HEK293 (cell line): Measurements from ENCODE around the gene NOP9.

Experiments used
- CTCF ChIA-PET: fragments of 350-600 bp; formaldehyde crosslinking; extraction: SDS; loops from one replicate; lab custom pipeline; 2021; ENCODE audit warnings: antibody characterized with exemption; lab: Yijun Ruan, JAX
- POLR2A ChIA-PET: fragments of 300-600 bp; formaldehyde crosslinking; extraction: SDS; loops from one replicate; lab custom pipeline; 2020; ENCODE audit warnings: antibody characterized with exemption, inconsistent platforms; lab: Yijun Ruan, JAX
- H3K27ac ChIP-seq: fragments of 200-500 bp; sonication (Bioruptor generic); 2 replicates; pipeline ENCODE4 v1.5.1; 2014; ENCODE audit warnings: low read depth, low read length, control low read depth, inconsistent platforms; ENCODE audit errors: extremely low read depth
- H3K36me3 ChIP-seq, 2 experiments: fragments of 200-500 bp in 1 of 2; sonication (Bioruptor generic) in 1 of 2; 1 replicate in 1 of 2; 2 replicates in 1 of 2; pipeline ENCODE4 v1.5.1; 2014 to 2017; ENCODE audit warnings: inconsistent platforms in 2 of 2, low read length in 2 of 2; ENCODE audit not compliant: control insufficient read depth in 2 of 2, insufficient read depth in 1 of 2
- H3K4me1 ChIP-seq: fragments of 200-500 bp; sonication (Bioruptor generic); 2 replicates; pipeline ENCODE4 v1.5.1; 2014; ENCODE audit warnings: mild to moderate bottlenecking, low read length, inconsistent platforms; ENCODE audit not compliant: control insufficient read depth, insufficient read depth
- H3K4me3 ChIP-seq: 2 replicates; pipeline ENCODE4 v1.5.1; 2011; ENCODE audit warnings: low read depth, mild to moderate bottlenecking, control low read depth, low read length, moderate library complexity
- H3K9me3 ChIP-seq: fragments of 200-500 bp; sonication (Bioruptor generic); 2 replicates; pipeline ENCODE4 v1.5.1; 2014; ENCODE audit warnings: low read depth, low read length, inconsistent platforms; ENCODE audit not compliant: control insufficient read depth, insufficient read depth
- GLI2 ChIP-seq: fragments of 450-650 bp; formaldehyde crosslinking; IDR thresholded peaks from 2 replicates; pipeline ENCODE4; 2017; ENCODE audit warnings: missing biosample characterization, missing genetic modification characterization, low read depth, borderline replicate concordance
- INSM2 ChIP-seq: fragments of 450-650 bp; formaldehyde crosslinking; IDR thresholded peaks from 2 replicates; pipeline ENCODE4 v1.5.1; 2016; ENCODE audit warnings: missing biosample characterization, missing genetic modification characterization
- KLF10 ChIP-seq: fragments of 450-650 bp; IDR thresholded peaks from 2 replicates; pipeline ENCODE4 v1.5.1; 2018; ENCODE audit warnings: missing biosample characterization, mild to moderate bottlenecking, missing genetic modification characterization
- KLF8 ChIP-seq: fragments of 450-650 bp; formaldehyde crosslinking; IDR thresholded peaks from 2 replicates; pipeline ENCODE4 v1.5.1; 2016; ENCODE audit warnings: missing biosample characterization, missing genetic modification characterization
- OSR2 ChIP-seq: fragments of 450-650 bp; formaldehyde crosslinking; IDR thresholded peaks from 2 replicates; pipeline ENCODE4 v1.5.1; 2016; ENCODE audit warnings: missing biosample characterization, missing genetic modification characterization
- PRDM1 ChIP-seq: fragments of 450-650 bp; formaldehyde crosslinking; IDR thresholded peaks from 2 replicates; pipeline ENCODE4; 2016; ENCODE audit warnings: missing biosample characterization, missing genetic modification characterization
- PRDM4 ChIP-seq: fragments of 450-650 bp; formaldehyde crosslinking; IDR thresholded peaks from 2 replicates; pipeline ENCODE4 v1.5.1; 2017; ENCODE audit warnings: missing biosample characterization, missing genetic modification characterization
- SETDB1 ChIP-seq: IDR thresholded peaks from one replicate; pipeline ENCODE4 v1.6.1; 2017; ENCODE audit warnings: mild to moderate bottlenecking, low read length, moderate library complexity, mixed read lengths; ENCODE audit not compliant: insufficient read length
- WT1 ChIP-seq: fragments of 450-650 bp; formaldehyde crosslinking; IDR thresholded peaks from 2 replicates; pipeline ENCODE4 v1.5.1; 2016; ENCODE audit warnings: missing biosample characterization, missing genetic modification characterization
- YY1 ChIP-seq: fragments of 450-650 bp; formaldehyde crosslinking; IDR thresholded peaks from 2 replicates; pipeline ENCODE4 v1.5.1; 2018; ENCODE audit warnings: missing biosample characterization, missing genetic modification characterization
- YY2 ChIP-seq: fragments of 450-650 bp; formaldehyde crosslinking; IDR thresholded peaks from 2 replicates; pipeline ENCODE4 v1.5.1; 2016; ENCODE audit warnings: missing biosample characterization, missing genetic modification characterization
- ZBTB21 ChIP-seq: fragments of 450-650 bp; formaldehyde crosslinking; IDR thresholded peaks from 2 replicates; pipeline ENCODE4 v1.5.1; 2017; ENCODE audit warnings: missing biosample characterization, missing genetic modification characterization
- ZEB2 ChIP-seq: fragments of 450-650 bp; formaldehyde crosslinking; IDR thresholded peaks from 2 replicates; pipeline ENCODE4 v1.5.1; 2016; ENCODE audit warnings: missing biosample characterization, missing genetic modification characterization
- ZNF146 ChIP-seq: fragments of 450-650 bp; formaldehyde crosslinking; IDR thresholded peaks from 2 replicates; pipeline ENCODE4 v1.5.1; 2016; ENCODE audit warnings: missing biosample characterization, missing genetic modification characterization
- ZNF175 ChIP-seq: fragments of 450-650 bp; formaldehyde crosslinking; IDR thresholded peaks from 2 replicates; pipeline ENCODE4 v1.5.1; 2016; ENCODE audit warnings: missing biosample characterization, missing genetic modification characterization
- ZNF211 ChIP-seq: fragments of 450-650 bp; formaldehyde crosslinking; IDR thresholded peaks from 2 replicates; pipeline ENCODE4 v1.5.1; 2016; ENCODE audit warnings: low read depth, missing biosample characterization, missing genetic modification characterization
- ZNF221 ChIP-seq: fragments of 450-650 bp; formaldehyde crosslinking; IDR thresholded peaks from 2 replicates; pipeline ENCODE4 v1.5.1; 2017; ENCODE audit warnings: missing biosample characterization, missing genetic modification characterization, borderline replicate concordance
- ZNF223 ChIP-seq: fragments of 450-650 bp; formaldehyde crosslinking; IDR thresholded peaks from 2 replicates; pipeline ENCODE4 v1.5.1; 2016; ENCODE audit warnings: missing biosample characterization, missing genetic modification characterization
- ZNF37A ChIP-seq: fragments of 450-650 bp; IDR thresholded peaks from 2 replicates; pipeline ENCODE4 v1.5.1; 2018; ENCODE audit warnings: missing biosample characterization, missing genetic modification characterization
- ZNF416 ChIP-seq: fragments of 450-650 bp; formaldehyde crosslinking; IDR thresholded peaks from 2 replicates; pipeline ENCODE4 v1.5.1; 2016; ENCODE audit warnings: missing biosample characterization, missing genetic modification characterization
- ZNF433 ChIP-seq: fragments of 450-650 bp; formaldehyde crosslinking; IDR thresholded peaks from 2 replicates; pipeline ENCODE4 v1.5.1; 2016; ENCODE audit warnings: missing biosample characterization, missing genetic modification characterization, low read depth
- ZNF747 ChIP-seq: fragments of 450-650 bp; formaldehyde crosslinking; IDR thresholded peaks from 2 replicates; pipeline ENCODE4 v1.5.1; 2016; ENCODE audit warnings: missing biosample characterization, missing genetic modification characterization
- ZSCAN16 ChIP-seq: fragments of 450-650 bp; formaldehyde crosslinking; IDR thresholded peaks from 2 replicates; pipeline ENCODE4 v1.5.1; 2016; ENCODE audit warnings: missing biosample characterization, missing genetic modification characterization
- ZSCAN30 ChIP-seq: fragments of 450-650 bp; IDR thresholded peaks from 2 replicates; pipeline ENCODE4 v1.5.1; 2018; ENCODE audit warnings: missing biosample characterization, mild to moderate bottlenecking, missing genetic modification characterization, moderate library complexity
- TF ChIP-seq, protein P1 (sequence below): fragments of 450-650 bp; IDR thresholded peaks from 2 replicates; pipeline ENCODE4 v1.5.1; 2018; ENCODE audit warnings: missing biosample characterization, mild to moderate bottlenecking, missing genetic modification characterization
- TF ChIP-seq, protein P2 (sequence below): fragments of 450-650 bp; formaldehyde crosslinking; IDR thresholded peaks from 2 replicates; pipeline ENCODE4 v1.5.1; 2016; ENCODE audit warnings: missing biosample characterization, missing genetic modification characterization

Gene NOP9

DNA sequence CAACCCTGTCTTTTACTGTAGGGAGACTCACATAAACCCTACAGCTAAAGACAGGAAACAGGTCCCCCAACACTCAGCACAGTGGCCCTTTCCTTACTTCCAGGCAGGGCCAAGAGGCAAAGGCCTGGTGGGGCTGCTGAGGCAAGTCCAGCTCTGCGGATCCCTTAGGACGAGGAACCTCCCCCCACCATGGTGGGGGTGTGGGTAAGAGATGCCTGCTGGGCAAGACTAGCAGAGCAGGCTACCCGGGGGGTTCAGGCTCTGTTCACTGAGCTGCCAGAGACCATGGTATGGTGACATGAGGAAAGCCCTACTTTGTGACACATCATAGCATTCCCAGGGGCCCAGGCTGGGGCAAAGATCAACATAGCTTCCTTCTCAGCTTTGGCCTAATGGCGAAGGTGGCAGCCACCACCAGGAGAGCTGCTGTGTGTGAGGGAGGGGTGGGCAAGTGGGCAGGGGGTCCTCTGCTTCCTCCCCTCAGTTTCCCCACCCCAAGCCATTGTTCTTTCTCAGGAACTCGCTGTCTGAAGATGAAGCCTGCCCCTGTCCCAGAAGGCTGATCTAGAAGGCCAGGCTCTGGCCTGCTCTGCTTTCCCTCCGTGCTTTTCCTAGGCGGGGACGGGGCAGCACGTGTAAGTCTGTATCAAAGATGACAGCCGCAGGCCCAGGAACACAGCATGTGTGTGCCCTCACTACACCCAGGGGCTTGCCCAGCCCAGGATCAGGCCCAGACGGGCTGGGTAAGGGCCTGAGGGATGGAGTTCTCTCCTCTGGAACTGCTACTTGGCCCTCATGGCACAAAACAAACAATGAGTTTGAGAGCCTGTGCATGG lies 47.1 kb upstream of the NOP9 start:
- ChIA-PET CTCF (interaction anchor here (0.8 to 4.6 kb wide), 6 partner anchors 10 to 113 kb away, joined by 3 to 22 read pairs (median 4); partner anchors contain the start of genes CIDEB, LTB4R2 and TINF2), POLR2A (interaction anchor here (0.6 to 2.2 kb wide), 4 partner anchors 9 to 22 kb away, joined by 4 to 10 read pairs (median 5); partner anchors contain the start of genes RABGGTA and TINF2)

DNA sequence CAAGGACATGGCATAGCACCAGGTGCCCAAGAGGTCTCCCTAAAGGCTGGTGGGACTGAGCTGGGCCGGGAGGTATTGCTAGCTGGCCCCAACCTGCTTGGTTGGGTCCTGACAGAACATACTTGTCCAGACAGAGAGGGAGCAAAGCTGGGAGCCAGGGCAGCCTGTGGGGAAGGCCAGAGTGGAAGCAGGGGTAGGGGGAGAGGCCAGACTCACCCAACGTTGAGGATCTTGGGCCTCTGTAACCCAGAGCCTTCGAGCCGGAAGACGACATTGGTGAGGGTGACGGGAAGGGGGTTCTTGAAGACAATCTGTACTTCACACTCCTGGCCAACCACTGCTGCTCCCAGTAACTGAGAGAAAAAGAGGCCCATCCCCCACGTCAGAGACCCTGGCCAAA lies 45.7 kb upstream of the NOP9 start:
- peaks cover 0 to 15% of the 10 kb centered on the region in 2 experiments; a peak in 2 of 3 replicates for H3K36me3 ChIP-seq
- ChIA-PET POLR2A (interaction anchor here (2.2 kb wide), 1 partner anchor 17 kb away, joined by 6 read pairs; the partner anchor contains the start of gene RABGGTA), CTCF (interaction anchor here (0.6 to 4.6 kb wide), 2 partner anchors 11 to 36 kb away, joined by 3 to 22 read pairs; partner anchors contain the start of gene TINF2)
- no peak overlapping the region for H3K4me3 ChIP-seq
- H3K27ac ChIP-seq = no peak overlapping the region
- no peaks in the 10 kb centered on the region for H3K9me3 ChIP-seq
- no peaks in the 10 kb centered on the region for H3K4me1 ChIP-seq
- TF ChIP-seq PRDM1 (no peak), ZNF146 (tag by site-specific recombination) (no peak), KLF8 (tag by site-specific recombination) (no peak), ZNF37A (tag by site-specific recombination) (no peak), ZBTB21 (tag by site-specific recombination) (no peak), ZNF416 (tag by site-specific recombination) (no peak), ZEB2 (tag by site-specific recombination) (no peak), PRDM4 (no peak), ZNF221 (tag by site-specific recombination) (no peak), SETDB1 (no peak), ZNF223 (tag by site-specific recombination) (no peak), OSR2 (no peak), ZSCAN30 (tag by site-specific recombination) (no peak), ZNF211 (tag by site-specific recombination) (no peak), WT1 (tag by site-specific recombination) (no peak), ZNF433 (tag by site-specific recombination) (no peak), KLF10 (tag by site-specific recombination) (no peak), ZNF175 (tag by site-specific recombination) (no peak)

More for the DNA sequence above, 47.1 kb upstream of the NOP9 start:
- no peak overlapping the region for H3K27ac ChIP-seq
- no peaks in the 10 kb centered on the region for H3K4me1 ChIP-seq
- no peaks in the 10 kb centered on the region for H3K9me3 ChIP-seq
- TF ChIP-seq GLI2 (tag by site-specific recombination) (no peak), YY2 (tag by site-specific recombination) (no peak), KLF10 (tag by site-specific recombination) (no peak), ZSCAN16 (no peak), ZSCAN30 (tag by site-specific recombination) (no peak), YY1 (tag by site-specific recombination) (no peak), INSM2 (tag by site-specific recombination) (no peak), ZNF747 (tag by site-specific recombination) (no peak)
- TF ChIP-seq, protein P1, sequence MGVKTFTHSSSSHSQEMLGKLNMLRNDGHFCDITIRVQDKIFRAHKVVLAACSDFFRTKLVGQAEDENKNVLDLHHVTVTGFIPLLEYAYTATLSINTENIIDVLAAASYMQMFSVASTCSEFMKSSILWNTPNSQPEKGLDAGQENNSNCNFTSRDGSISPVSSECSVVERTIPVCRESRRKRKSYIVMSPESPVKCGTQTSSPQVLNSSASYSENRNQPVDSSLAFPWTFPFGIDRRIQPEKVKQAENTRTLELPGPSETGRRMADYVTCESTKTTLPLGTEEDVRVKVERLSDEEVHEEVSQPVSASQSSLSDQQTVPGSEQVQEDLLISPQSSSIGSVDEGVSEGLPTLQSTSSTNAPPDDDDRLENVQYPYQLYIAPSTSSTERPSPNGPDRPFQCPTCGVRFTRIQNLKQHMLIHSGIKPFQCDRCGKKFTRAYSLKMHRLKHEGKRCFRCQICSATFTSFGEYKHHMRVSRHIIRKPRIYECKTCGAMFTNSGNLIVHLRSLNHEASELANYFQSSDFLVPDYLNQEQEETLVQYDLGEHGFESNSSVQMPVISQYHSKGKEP (tag by site-specific recombination) = no peak
- TF ChIP-seq, protein P2, sequence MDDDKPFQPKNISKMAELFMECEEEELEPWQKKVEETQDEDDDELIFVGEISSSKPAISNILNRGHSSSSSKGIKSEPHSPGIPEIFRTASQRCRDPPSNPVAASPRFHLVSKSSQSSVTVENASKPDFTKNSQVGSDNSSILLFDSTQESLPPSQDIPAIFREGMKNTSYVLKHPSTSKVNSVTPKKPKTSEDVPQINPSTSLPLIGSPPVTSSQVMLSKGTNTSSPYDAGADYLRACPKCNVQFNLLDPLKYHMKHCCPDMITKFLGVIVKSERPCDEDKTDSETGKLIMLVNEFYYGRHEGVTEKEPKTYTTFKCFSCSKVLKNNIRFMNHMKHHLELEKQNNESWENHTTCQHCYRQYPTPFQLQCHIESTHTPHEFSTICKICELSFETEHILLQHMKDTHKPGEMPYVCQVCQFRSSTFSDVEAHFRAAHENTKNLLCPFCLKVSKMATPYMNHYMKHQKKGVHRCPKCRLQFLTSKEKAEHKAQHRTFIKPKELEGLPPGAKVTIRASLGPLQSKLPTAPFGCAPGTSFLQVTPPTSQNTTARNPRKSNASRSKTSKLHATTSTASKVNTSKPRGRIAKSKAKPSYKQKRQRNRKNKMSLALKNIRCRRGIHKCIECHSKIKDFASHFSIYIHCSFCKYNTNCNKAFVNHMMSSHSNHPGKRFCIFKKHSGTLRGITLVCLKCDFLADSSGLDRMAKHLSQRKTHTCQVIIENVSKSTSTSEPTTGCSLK (tag by site-specific recombination) = no peak
- peaks cover 0 to 13% of the 10 kb centered on the region in 2 experiments; a peak in 2 of 3 replicates for H3K36me3 ChIP-seq
- H3K4me3 ChIP-seq = no peak overlapping the region
